LoVo (cell line): ENCODE measurements around the gene NEMF.
A peak's percentile ranks its signal among the peaks of the same experiment; 100 is the strongest.
"Not testable (repeated sequence)": the region's sequence is repeated elsewhere in the genome, so short reads cannot be mapped to it uniquely, and the experiment has no call there.

Source experiments
- DNase-seq: peaks from one replicate; pipeline ENCODE4 v3.0.0-alpha.2; 2016; ENCODE audit warnings: low spot score

Gene NEMF

GRCh38 chr14:49852301-49853157 is at the start of gene NEMF:
TSS of gene NEMF (minus strand) at chr14:49852788. CDS start at chr14:49852753, 35 bp downstream.
- DNase-seq = peak; percentile 88

GRCh38 chr14:49900973-49901372 is 48.4 kb upstream of the NEMF start:
- no peak for DNase-seq

GRCh38 chr14:49898485-49898884 is 45.9 kb upstream of the NEMF start:
- no peak for DNase-seq

- no peak for DNase-seq
These were observed 45.4 kb upstream of the NEMF start for GRCh38 chr14:49897965-49898364.

GRCh38 chr14:49897414-49897813 is 44.8 kb upstream of the NEMF start:
- no peak for DNase-seq

- DNase-seq = no peak
These were observed 44.4 kb upstream of the NEMF start for GRCh38 chr14:49896966-49897365.

- DNase-seq = not testable (repeated sequence)
These were observed 43.7 kb upstream of the NEMF start for GRCh38 chr14:49896272-49896671.

- no peak for DNase-seq
These were observed 42.9 kb upstream of the NEMF start for GRCh38 chr14:49895480-49895879.

- DNase-seq = not testable (repeated sequence)
These were observed 41.9 kb upstream of the NEMF start for GRCh38 chr14:49894214-49895107.

GRCh38 chr14:49893309-49894213 is 41.0 kb upstream of the NEMF start:
- peak; percentile 40 for DNase-seq

- DNase-seq = peak; percentile 98
These were observed 40.2 kb upstream of the NEMF start, which contains the start of gene ARF6 for GRCh38 chr14:49892636-49893308. TSS of gene ARF6 (plus strand) at chr14:49893082. CDS start at chr14:49893737, 655 bp downstream.

GRCh38 chr14:49892301-49892635 is 39.7 kb upstream of the NEMF start:
- DNase-seq = peak; percentile 61

GRCh38 chr14:49888293-49888692 is 35.7 kb upstream of the NEMF start:
- no peak for DNase-seq

GRCh38 chr14:49886523-49886922 is 33.9 kb upstream of the NEMF start:
- DNase-seq = no peak

- no peak for DNase-seq
These were observed 30.5 kb upstream of the NEMF start for GRCh38 chr14:49882826-49883694.

GRCh38 chr14:49881350-49882001 is 28.9 kb upstream of the NEMF start:
- DNase-seq = no peak

- DNase-seq = peak; percentile 56
These were observed 27.9 kb upstream of the NEMF start for GRCh38 chr14:49880267-49881064.

GRCh38 chr14:49879646-49880204 is 27.1 kb upstream of the NEMF start:
- DNase-seq = peak; percentile 87
